Upper lobe of left lung (tissue), 6 donors: Measurements from ENCODE around the gene TENT5C. TPM values are rescaled to one million over a fixed set of nuclear protein-coding genes. Genes with fewer than 3 reads are reported as not detected.
A peak's percentile ranks its signal among the peaks of the same experiment; 100 is the strongest.

Experiments used
- ATAC-seq, 2 donors: fragments of 200-7000 bp; cut with Tn5 transposase; one replicate each; pipeline ENCODE4 v1.9.1; 2022; ENCODE audit warnings: mild to moderate bottlenecking in 2 of 2, moderate library complexity in 2 of 2; ENCODE audit not compliant: low FRiP score in 2 of 2
- DNase-seq, 2 donors: peaks; one replicate each; pipeline ENCODE4 v3.0.0-alpha.2; 2019 to 2020
- H3K27ac ChIP-seq, 4 donors: fragments of 200-600 bp; sonication (generic); one replicate each; pipeline ENCODE4 v1.5.1; 2016 to 2019
- H3K27me3 ChIP-seq, 4 donors: fragments of 200-600 bp; sonication (generic); one replicate each; pipeline ENCODE4 v1.5.1; 2017 to 2019
- H3K36me3 ChIP-seq, 4 donors: fragments of 200-600 bp; sonication (generic); one replicate each; pipeline ENCODE4 v1.5.1; 2016 to 2019
- H3K4me1 ChIP-seq, 4 donors: fragments of 200-600 bp; sonication (generic); one replicate each; pipeline ENCODE4 v1.5.1; 2018 to 2019
- H3K4me3 ChIP-seq, 4 donors: fragments of 200-600 bp; sonication (generic); one replicate each; pipeline ENCODE4 v1.5.1; 2017 to 2019; ENCODE audit warnings: mild to moderate bottlenecking in 2 of 4, moderate library complexity in 1 of 4
- H3K9me3 ChIP-seq, 4 donors: fragments of 200-600 bp; sonication (generic); one replicate each; pipeline ENCODE4 v1.5.1; 2018 to 2019
- EP300 ChIP-seq, 4 donors: sonication (generic); formaldehyde crosslinking; IDR thresholded peaks; one replicate each; pipeline ENCODE4 v1.5.1; 2017; ENCODE audit warnings: antibody characterized with exemption in 4 of 4, control low read depth in 2 of 4
- POLR2A ChIP-seq, 4 donors: fragments of 450-650 bp; IDR thresholded peaks; one replicate each; pipeline ENCODE4 v1.5.1; 2016 to 2017; ENCODE audit warnings: antibody characterized with exemption in 4 of 4, mild to moderate bottlenecking in 2 of 4
- POLR2AphosphoS5 ChIP-seq, 2 donors: sonication (generic); formaldehyde crosslinking; IDR thresholded peaks; one replicate each; pipeline ENCODE4 v1.5.1; 2017; ENCODE audit warnings: antibody characterized with exemption in 2 of 2
- WGBS, 2 donors: methylation state at CpG; one replicate each; pipeline ENCODE4 v1.1.5; 2017 to 2018; 5-methylcytosine and 5-hydroxymethylcytosine counted together
- total RNA-seq, 6 donors: library from RNA; depleted of rRNA in 4 of 6; stranded (reverse); fragments of >200 nt in 4 of 6; gene quantifications; one replicate each; pipeline versions ENCODE4 v1.1.0 to v1.2.1, GENCODE V29; 2016 to 2021
- TF ChIP-seq, protein P1 (sequence below), 6 experiments: fragments of 450-650 bp in 4 of 6; fragments of 200-600 bp in 2 of 6; sonication (generic) in 2 of 6; IDR thresholded peaks; one replicate each; pipeline ENCODE4 v1.5.1; 2016 to 2019; ENCODE audit warnings: antibody characterized with exemption in 6 of 6
- donor health status: DM: no; HTN: no; CAD: no; lungs with moderate emphysema.
- donor health status: DM: no; HTN: yes; CAD: no; lungs with severe emphysema.

The TENT5C gene
- total RNA-seq, 6 donors from 2014 or later, result 8.1 to 37.8 (median 18.4) TPM

DNA sequence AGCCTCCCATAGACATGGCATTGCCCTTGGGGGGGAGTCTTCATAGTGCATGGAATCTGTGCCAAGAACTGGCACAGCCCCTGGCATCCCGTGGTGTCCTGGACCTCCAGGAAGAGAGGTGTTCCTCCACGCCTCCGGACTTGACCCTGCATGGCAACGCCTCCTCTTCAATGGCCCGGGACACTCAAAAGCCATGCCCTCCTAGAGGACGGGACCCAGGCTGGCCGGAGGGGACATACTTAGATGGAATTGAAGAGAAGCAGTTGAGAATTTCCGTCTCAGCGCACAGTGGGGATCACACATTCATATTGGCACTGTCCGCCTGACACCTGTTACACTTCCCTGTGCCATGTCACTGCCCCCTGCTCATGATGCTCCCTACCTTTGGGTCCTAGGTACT, 38.4 kb upstream of the TENT5C start:
- DNase-seq, result no peak
- Histone ChIP-seq H3K36me3 (no peaks in the 10 kb centered on the region), H3K4me3 (no peak overlapping the region), H3K4me1 (peaks cover 0 to 45% (median 23%) of the 10 kb centered on the region in 4 donors), H3K9me3 (no peaks in the 10 kb centered on the region), H3K27me3 (no peaks in the 10 kb centered on the region), H3K27ac (no peak overlapping the region)
- TF ChIP-seq, protein P1, sequence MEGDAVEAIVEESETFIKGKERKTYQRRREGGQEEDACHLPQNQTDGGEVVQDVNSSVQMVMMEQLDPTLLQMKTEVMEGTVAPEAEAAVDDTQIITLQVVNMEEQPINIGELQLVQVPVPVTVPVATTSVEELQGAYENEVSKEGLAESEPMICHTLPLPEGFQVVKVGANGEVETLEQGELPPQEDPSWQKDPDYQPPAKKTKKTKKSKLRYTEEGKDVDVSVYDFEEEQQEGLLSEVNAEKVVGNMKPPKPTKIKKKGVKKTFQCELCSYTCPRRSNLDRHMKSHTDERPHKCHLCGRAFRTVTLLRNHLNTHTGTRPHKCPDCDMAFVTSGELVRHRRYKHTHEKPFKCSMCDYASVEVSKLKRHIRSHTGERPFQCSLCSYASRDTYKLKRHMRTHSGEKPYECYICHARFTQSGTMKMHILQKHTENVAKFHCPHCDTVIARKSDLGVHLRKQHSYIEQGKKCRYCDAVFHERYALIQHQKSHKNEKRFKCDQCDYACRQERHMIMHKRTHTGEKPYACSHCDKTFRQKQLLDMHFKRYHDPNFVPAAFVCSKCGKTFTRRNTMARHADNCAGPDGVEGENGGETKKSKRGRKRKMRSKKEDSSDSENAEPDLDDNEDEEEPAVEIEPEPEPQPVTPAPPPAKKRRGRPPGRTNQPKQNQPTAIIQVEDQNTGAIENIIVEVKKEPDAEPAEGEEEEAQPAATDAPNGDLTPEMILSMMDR (IDR thresholded peaks at IDR 0.05), result no peak
- TF ChIP-seq EP300 (IDR thresholded peaks at IDR 0.05) (no peak), POLR2A (IDR thresholded peaks at IDR 0.05) (no peak), POLR2AphosphoS5 (IDR thresholded peaks at IDR 0.05) (no peak)
- no peak for ATAC-seq
- WGBS, 2 donors, result 85 to 98% methylated on average over 9 of the region's 10 CpGs

DNA sequence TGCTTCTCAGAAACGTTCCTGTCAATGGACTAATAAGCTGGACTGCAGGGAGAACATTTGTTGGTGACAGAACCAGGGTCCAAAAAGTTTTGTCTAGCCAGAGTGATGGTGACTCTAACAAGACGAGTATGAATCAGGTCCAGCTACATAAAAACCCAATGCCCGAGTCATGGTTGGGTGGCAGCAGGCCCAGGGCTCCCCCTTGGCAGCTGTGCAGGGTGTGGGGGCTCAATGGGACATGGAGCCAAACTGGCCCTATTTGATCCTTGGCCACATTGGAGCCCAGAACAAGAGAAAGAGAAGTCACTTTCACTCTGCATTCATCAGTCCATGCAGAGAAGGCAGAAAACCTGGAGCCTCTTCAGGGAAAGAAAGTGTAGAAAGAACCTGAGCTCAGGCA, 37.9 kb upstream of the TENT5C start:
- no peak overlapping the region for H3K27ac ChIP-seq
- DNase-seq, result no peak
- H3K36me3 ChIP-seq, result no peaks in the 10 kb centered on the region
- no peaks in the 10 kb centered on the region for H3K9me3 ChIP-seq
- TF ChIP-seq EP300 (IDR thresholded peaks at IDR 0.05) (no peak), POLR2AphosphoS5 (IDR thresholded peaks at IDR 0.05) (no peak), POLR2A (IDR thresholded peaks at IDR 0.05) (no peak)
- TF ChIP-seq, protein P1 (IDR thresholded peaks at IDR 0.05), result no peak
- 86 to 88% methylated on average over 3 of the region's 3 CpGs for WGBS, 2 donors
- H3K4me3 ChIP-seq, result no peak overlapping the region
- peaks cover 0 to 45% (median 21%) of the 10 kb centered on the region in 4 donors for H3K4me1 ChIP-seq
- H3K27me3 ChIP-seq, result no peaks in the 10 kb centered on the region
- ATAC-seq, result no peak

DNA sequence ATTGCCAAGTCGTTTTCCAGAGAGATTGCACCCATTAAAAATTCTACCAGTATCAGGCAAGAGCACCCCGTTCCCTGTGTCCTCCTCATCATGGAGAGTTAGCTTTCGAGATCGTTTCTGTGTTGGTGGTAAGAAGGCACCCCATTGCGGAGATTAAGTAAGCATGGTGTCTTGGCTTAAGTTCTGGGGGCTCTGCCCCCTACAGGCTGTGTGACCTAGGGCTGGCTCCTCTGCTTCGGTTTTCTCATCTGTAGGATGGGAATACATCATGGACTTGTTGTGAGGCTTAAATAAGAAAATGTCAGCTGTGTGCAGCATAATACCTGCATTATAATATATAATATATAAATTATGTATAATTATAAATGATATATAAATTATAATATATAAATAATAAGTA, 36.8 kb upstream of the TENT5C start:
- DNase-seq (no peak), ATAC-seq (no peak)
- Histone ChIP-seq H3K4me1 (peaks cover 0 to 35% (median 13%) of the 10 kb centered on the region in 4 donors), H3K4me3 (no peak overlapping the region), H3K36me3 (no peaks in the 10 kb centered on the region), H3K27me3 (no peaks in the 10 kb centered on the region), H3K27ac (no peak overlapping the region), H3K9me3 (no peaks in the 10 kb centered on the region)
- TF ChIP-seq EP300 (IDR thresholded peaks at IDR 0.05) (no peak), POLR2A (IDR thresholded peaks at IDR 0.05) (no peak), POLR2AphosphoS5 (IDR thresholded peaks at IDR 0.05) (no peak)
- TF ChIP-seq, protein P1 (IDR thresholded peaks at IDR 0.05), result no peak
- WGBS, 2 donors, result 89 to 91% methylated on average over 6 of the region's 6 CpGs

DNA sequence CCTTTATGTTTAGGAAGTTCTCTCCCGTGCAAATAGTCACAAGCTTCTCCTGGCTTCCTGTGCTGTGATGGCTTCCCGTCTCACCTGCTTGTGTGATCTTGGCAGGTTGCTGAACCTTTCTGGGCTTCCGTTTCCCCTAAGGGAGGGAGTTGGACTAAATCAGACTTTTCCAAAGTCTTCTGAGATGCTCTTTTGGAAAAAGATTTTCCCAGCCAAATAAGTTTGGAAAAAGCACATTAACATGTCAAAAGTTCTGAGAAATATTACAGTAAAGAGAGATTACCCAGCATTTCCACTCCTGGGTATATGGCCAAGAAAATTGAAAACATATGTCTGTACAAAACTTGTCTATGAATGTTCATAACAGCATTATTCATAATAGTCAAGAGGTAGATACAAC, 36.0 kb upstream of the TENT5C start:
- WGBS, 2 donors, result 28 to 41% methylated on average over 3 of the region's 3 CpGs
- Histone ChIP-seq H3K27me3 (no peaks in the 10 kb centered on the region), H3K9me3 (no peaks in the 10 kb centered on the region), H3K36me3 (no peaks in the 10 kb centered on the region), H3K4me3 (no peak overlapping the region), H3K4me1 (peaks cover 0 to 26% (median 13%) of the 10 kb centered on the region in 4 donors), H3K27ac (peak overlapping the region in 2 of 4 donors; percentile 45 to 59)
- DNase-seq (no peak), ATAC-seq (no peak)
- no peak for TF ChIP-seq POLR2A (IDR thresholded peaks at IDR 0.05)
- TF ChIP-seq, protein P1 (IDR thresholded peaks at IDR 0.05), result no peak
- TF ChIP-seq POLR2AphosphoS5 (IDR thresholded peaks at IDR 0.05), result no peak
- no peak for TF ChIP-seq EP300 (IDR thresholded peaks at IDR 0.05)

DNA sequence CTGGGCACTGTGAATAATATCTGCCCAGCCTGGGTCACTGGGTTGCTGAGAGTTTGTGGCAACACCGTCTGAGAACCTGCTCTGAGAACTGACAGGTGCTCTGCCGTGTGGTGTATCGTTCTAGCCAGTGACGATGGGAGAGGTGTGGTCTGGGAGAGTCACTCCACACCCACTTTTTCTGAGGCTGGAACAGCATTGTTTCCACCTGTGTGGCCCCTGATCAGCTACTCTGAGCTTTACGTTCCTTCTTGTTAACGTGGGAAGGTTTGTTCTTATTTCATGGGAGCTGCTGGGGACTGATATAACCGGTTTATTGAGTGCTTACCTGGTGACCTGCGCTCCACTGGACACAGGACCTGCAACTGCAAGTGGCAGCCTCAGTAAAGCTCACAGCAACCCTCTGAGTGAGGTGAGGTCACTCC, 34.8 kb upstream of the TENT5C start:
- Histone ChIP-seq H3K9me3 (no peaks in the 10 kb centered on the region), H3K27ac (peak overlapping the region in 3 of 4 donors; percentile 45 to 59 (median 59)), H3K4me3 (no peak overlapping the region), H3K4me1 (peaks cover 0 to 23% (median 9%) of the 10 kb centered on the region in 4 donors), H3K36me3 (no peaks in the 10 kb centered on the region), H3K27me3 (no peaks in the 10 kb centered on the region)
- DNase-seq (peak in 1 of 2 donors; percentile 86), ATAC-seq (peak; percentile 49 to 93)
- TF ChIP-seq EP300 (IDR thresholded peaks at IDR 0.05), result peak in 1 of 4 donors; percentile 34
- peak in 1 of 4 donors; percentile 45 for TF ChIP-seq POLR2A (IDR thresholded peaks at IDR 0.05)
- TF ChIP-seq POLR2AphosphoS5 (IDR thresholded peaks at IDR 0.05), result peak; percentile 10 to 54
- TF ChIP-seq, protein P1 (IDR thresholded peaks at IDR 0.05), result no peak
- WGBS, 2 donors, result 58 to 59% methylated on average over 8 of the region's 8 CpGs
